PC-3 (cell line): Measurements from ENCODE around the gene ABTB2. TPM values are rescaled to one million over a fixed set of nuclear protein-coding genes. Genes with fewer than 3 reads are reported as not detected.

Source experiments
- ATAC-seq: fragments of 200-7000 bp; cut with Tn5 transposase; 2 replicates; pipeline ENCODE4 v1.9.1; 2020; ENCODE audit warnings: mild to moderate bottlenecking, moderate library complexity
- BruUV-seq: library from RNA; stranded (reverse); fragments of 400-500 nt; replicated peaks from 2 replicates; lab custom pipeline; 2021; lab: Mats Ljungman, UMichigan
- CTCF ChIA-PET: fragments of 300-600 bp; sonication (Branson Sonifier 250); formaldehyde crosslinking; loops from one replicate; lab custom pipeline; 2022; ENCODE audit warnings: antibody characterized with exemption; lab: Charles Lee
- POLR2A ChIA-PET: fragments of 300-600 bp; sonication (Branson Sonifier 250); formaldehyde crosslinking; loops from one replicate; lab custom pipeline; 2022; ENCODE audit warnings: antibody characterized with exemption; ENCODE audit not compliant: unreplicated experiment; lab: Charles Lee
- DNase-seq: peaks from one replicate; pipeline ENCODE4 v3.0.0-alpha.2; 2015
- H2AFZ ChIP-seq: fragments of 300-600 bp; sonication (generic); 2 replicates; pipeline ENCODE4 v1.6.0; 2016; ENCODE audit warnings: antibody characterized with exemption, low read length
- H3F3A ChIP-seq: fragments of 300-600 bp; sonication (generic); one replicate; pipeline ENCODE4 v1.6.0; 2017; ENCODE audit warnings: antibody characterized with exemption, low read length, control low read depth, mild to moderate bottlenecking; ENCODE audit not compliant: unreplicated experiment
- H3K27ac ChIP-seq: fragments of 300-600 bp; sonication (generic); 2 replicates; pipeline ENCODE4 v1.5.1; 2016; ENCODE audit warnings: mild to moderate bottlenecking, low read length
- H3K27me3 ChIP-seq: fragments of 300-600 bp; sonication (generic); 2 replicates; pipeline ENCODE4 v1.6.1; 2016; ENCODE audit warnings: low read length, mixed read lengths
- H3K36me3 ChIP-seq: fragments of 300-600 bp; sonication (generic); 2 replicates; pipeline ENCODE4 v1.6.1; 2016; ENCODE audit warnings: low read depth, mixed run types, low read length, mixed read lengths
- H3K4me1 ChIP-seq: fragments of 300-600 bp; sonication (generic); 2 replicates; pipeline ENCODE4 v1.5.1; 2016; ENCODE audit warnings: low read length; ENCODE audit not compliant: insufficient read depth
- H3K4me2 ChIP-seq: fragments of 300-600 bp; sonication (generic); 2 replicates; pipeline ENCODE4 v1.6.0; 2016; ENCODE audit warnings: low read length
- H3K4me3 ChIP-seq: fragments of 300-600 bp; sonication (generic); 2 replicates; pipeline ENCODE4 v1.5.1; 2016; ENCODE audit warnings: mild to moderate bottlenecking, low read length, mixed read lengths
- H3K79me2 ChIP-seq: fragments of 300-600 bp; sonication (generic); 2 replicates; pipeline ENCODE4 v1.6.1; 2017; ENCODE audit warnings: low read length, mixed read lengths
- H3K9ac ChIP-seq: fragments of 300-600 bp; sonication (generic); 2 replicates; pipeline ENCODE4 v1.6.0; 2016; ENCODE audit warnings: mild to moderate bottlenecking, low read length
- H3K9me2 ChIP-seq: fragments of 300-600 bp; sonication (generic); replicated peaks from 2 replicates; pipeline ENCODE4 v1.6.1; 2016; ENCODE audit warnings: mixed run types, low read length, mixed read lengths
- H3K9me3 ChIP-seq: fragments of 300-600 bp; sonication (generic); 2 replicates; pipeline ENCODE4 v1.6.1; 2016; ENCODE audit warnings: low read length, mixed read lengths
- H4K20me1 ChIP-seq: fragments of 300-600 bp; sonication (generic); 2 replicates; pipeline ENCODE4 v1.6.1; 2016; ENCODE audit warnings: low read length, mixed read lengths
- EZH2 ChIP-seq: fragments of 300-600 bp; sonication (generic); IDR thresholded peaks from one replicate; pipeline ENCODE4 v1.6.1; 2017; ENCODE audit warnings: antibody characterized with exemption, mild to moderate bottlenecking, low read length; ENCODE audit not compliant: unreplicated experiment
- EZH2phosphoT487 ChIP-seq: fragments of 300-600 bp; sonication (generic); IDR thresholded peaks from 2 replicates; pipeline ENCODE4 v1.6.1; 2018; ENCODE audit warnings: mild to moderate bottlenecking, antibody characterized with exemption, low read length, borderline replicate concordance
- intact Hi-C: fragments of 100-400 bp; cut with micrococcal nuclease; formaldehyde crosslinking; loops from 2 replicates; pipeline ENCODE4 v1.9.0; 2023
- total RNA-seq: library from RNA; depleted of rRNA; stranded (reverse); fragments of >200 nt; gene quantifications from 2 replicates; pipeline ENCODE4 v1.2.3, GENCODE V29; 2014
- TF ChIP-seq, protein P1 (sequence below): fragments of 300-600 bp; sonication (generic); conservative IDR thresholded peaks from 2 replicates; pipeline ENCODE4 v1.5.1; 2017; ENCODE audit warnings: antibody characterized with exemption, low read depth, mild to moderate bottlenecking, low read length

ABTB2 gene
- total RNA-seq, 1 experiment from 2014 or later: 5.2 TPM

DNA sequence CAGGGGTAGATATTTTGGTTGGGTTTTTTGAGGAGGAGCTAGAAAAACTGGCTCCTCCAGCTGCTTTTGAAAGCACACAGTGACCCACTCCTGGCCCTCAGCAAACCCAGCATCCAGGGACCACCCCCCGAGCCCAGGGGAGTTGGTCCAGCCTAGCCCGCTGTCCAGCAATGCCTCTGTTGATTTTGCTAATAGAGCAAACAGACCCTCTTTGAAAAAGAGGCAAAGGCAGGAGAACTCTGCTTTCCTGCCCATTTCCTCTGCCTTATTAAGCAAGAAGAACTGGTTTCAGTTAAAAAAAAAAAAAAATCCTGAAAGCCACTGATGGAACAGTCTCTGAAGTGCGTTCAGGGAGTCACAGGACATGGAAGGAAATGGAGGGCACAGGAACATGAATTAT lies 25.3 kb downstream of the ABTB2 start:
- no peak for ATAC-seq
- BruUV-seq: no TSS peak
- H3K9ac ChIP-seq: no peak overlapping the region
- TF ChIP-seq EZH2 (no peak), EZH2phosphoT487 (no peak)
- TF ChIP-seq, protein P1, sequence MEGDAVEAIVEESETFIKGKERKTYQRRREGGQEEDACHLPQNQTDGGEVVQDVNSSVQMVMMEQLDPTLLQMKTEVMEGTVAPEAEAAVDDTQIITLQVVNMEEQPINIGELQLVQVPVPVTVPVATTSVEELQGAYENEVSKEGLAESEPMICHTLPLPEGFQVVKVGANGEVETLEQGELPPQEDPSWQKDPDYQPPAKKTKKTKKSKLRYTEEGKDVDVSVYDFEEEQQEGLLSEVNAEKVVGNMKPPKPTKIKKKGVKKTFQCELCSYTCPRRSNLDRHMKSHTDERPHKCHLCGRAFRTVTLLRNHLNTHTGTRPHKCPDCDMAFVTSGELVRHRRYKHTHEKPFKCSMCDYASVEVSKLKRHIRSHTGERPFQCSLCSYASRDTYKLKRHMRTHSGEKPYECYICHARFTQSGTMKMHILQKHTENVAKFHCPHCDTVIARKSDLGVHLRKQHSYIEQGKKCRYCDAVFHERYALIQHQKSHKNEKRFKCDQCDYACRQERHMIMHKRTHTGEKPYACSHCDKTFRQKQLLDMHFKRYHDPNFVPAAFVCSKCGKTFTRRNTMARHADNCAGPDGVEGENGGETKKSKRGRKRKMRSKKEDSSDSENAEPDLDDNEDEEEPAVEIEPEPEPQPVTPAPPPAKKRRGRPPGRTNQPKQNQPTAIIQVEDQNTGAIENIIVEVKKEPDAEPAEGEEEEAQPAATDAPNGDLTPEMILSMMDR: no peak
- peak; percentile 48 for DNase-seq
- peaks cover 10% of the 10 kb centered on the region for H3F3A ChIP-seq
- peak overlapping the region; percentile 80 for H3K27ac ChIP-seq
- peak overlapping the region; percentile 10; the same call in 1 of the 2 replicates for H3K4me3 ChIP-seq
- H3K27me3 ChIP-seq: no peaks in the 10 kb centered on the region
- H3K79me2 ChIP-seq: peaks cover 45% of the 10 kb centered on the region
- H3K4me2 ChIP-seq: peak overlapping the region; percentile 72
- peaks cover 50% of the 10 kb centered on the region for H3K4me1 ChIP-seq
- 0 out of 2 replicates have a peak, but pooled peaks cover 4% of the 10 kb centered on the region for H3K9me2 ChIP-seq
- intact Hi-C loops: loop anchor here (5.0 kb wide), 1 partner anchor 70 kb away; no protein-coding TSS in a partner anchor
- no peaks in the 10 kb centered on the region for H3K36me3 ChIP-seq
- no peak overlapping the region for H2AFZ ChIP-seq
- POLR2A ChIA-PET: no interaction called here
- CTCF ChIA-PET: no interaction called here
- H4K20me1 ChIP-seq: peaks cover 17% of the 10 kb centered on the region
- H3K9me3 ChIP-seq: no peaks in the 10 kb centered on the region

DNA sequence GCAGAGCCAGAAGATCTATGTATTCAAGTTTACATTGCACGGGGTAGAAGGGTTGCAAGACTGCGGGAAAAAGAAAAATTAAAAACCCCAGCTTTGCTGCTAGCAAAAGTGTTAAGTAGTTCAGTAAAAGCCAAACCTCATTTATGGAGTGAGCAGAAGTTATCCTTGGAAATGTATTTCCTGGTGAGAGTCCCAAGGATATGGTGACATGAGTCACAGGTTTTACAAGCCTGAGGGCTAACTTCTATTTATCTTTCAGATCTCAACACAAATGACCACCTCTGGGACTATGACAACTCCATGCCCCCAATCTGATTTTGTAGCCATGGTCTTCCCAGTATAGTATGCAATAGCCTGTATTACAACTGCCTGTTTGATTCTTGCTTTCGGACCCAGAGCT lies 26.1 kb downstream of the ABTB2 start:
- Histone ChIP-seq H3K27ac (peak overlapping the region; percentile 80), H4K20me1 (peaks cover 17% of the 10 kb centered on the region), H3K9me3 (no peaks in the 10 kb centered on the region), H2AFZ (no peak overlapping the region), H3K4me3 (peak overlapping the region; percentile 10; the same call in 1 of the 2 replicates), H3K79me2 (peaks cover 39% of the 10 kb centered on the region), H3K9ac (peak overlapping the region; percentile 19; the same call in 1 of the 2 replicates), H3K9me2 (0 out of 2 replicates have a peak, but pooled peaks cover 4% of the 10 kb centered on the region), H3F3A (peaks cover 10% of the 10 kb centered on the region), H3K4me2 (peak overlapping the region; percentile 72), H3K4me1 (peaks cover 50% of the 10 kb centered on the region), H3K36me3 (no peaks in the 10 kb centered on the region), H3K27me3 (no peaks in the 10 kb centered on the region)
- peak; percentile 74 for ATAC-seq
- intact Hi-C loops: loop anchor here (1.0 to 5.0 kb wide), 2 partner anchors 27 to 69 kb away; partner anchors contain the start of gene ABTB2
- TF ChIP-seq, protein P1: no peak
- no peak for TF ChIP-seq EZH2phosphoT487
- no peak for TF ChIP-seq EZH2
- BruUV-seq: no TSS peak
- peak; percentile 83 for DNase-seq
- ChIA-PET CTCF (no interaction called here), POLR2A (no interaction called here)

DNA sequence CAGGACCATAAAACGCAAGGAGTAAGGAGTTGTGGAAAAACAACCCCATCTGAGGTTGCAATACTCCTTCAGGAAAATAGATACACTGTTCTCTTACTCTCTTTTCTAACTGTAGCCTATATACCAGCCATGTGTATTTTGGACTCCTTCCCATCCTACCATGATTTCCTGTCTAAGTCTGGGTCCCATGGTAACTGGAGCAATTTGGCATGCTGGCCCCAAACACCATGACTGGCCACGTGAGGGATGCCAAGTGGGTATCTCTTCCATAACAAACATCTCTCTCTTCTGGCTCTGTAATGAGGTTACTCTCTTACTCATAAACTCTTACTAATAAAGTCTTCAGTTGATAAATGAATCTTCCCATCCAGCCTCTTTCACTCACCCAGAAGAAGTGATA lies 26.5 kb downstream of the ABTB2 start:
- Histone ChIP-seq H3F3A (peaks cover 10% of the 10 kb centered on the region), H2AFZ (no peak overlapping the region), H3K4me2 (peak overlapping the region; percentile 72), H3K9me3 (no peaks in the 10 kb centered on the region), H3K36me3 (no peaks in the 10 kb centered on the region), H3K4me3 (peak overlapping the region; percentile 26; the same call in 1 of the 2 replicates), H3K9ac (peak overlapping the region; percentile 19; the same call in 1 of the 2 replicates), H3K27ac (peak overlapping the region; percentile 80), H3K4me1 (peaks cover 50% of the 10 kb centered on the region), H4K20me1 (peaks cover 17% of the 10 kb centered on the region), H3K79me2 (peaks cover 35% of the 10 kb centered on the region), H3K27me3 (no peaks in the 10 kb centered on the region), H3K9me2 (0 out of 2 replicates have a peak, but pooled peaks cover 4% of the 10 kb centered on the region)
- BruUV-seq: no TSS peak
- DNase-seq: peak; percentile 86
- ChIA-PET POLR2A (no interaction called here), CTCF (no interaction called here)
- TF ChIP-seq EZH2: no peak
- TF ChIP-seq EZH2phosphoT487: no peak
- TF ChIP-seq, protein P1: no peak
- peak; percentile 82 for ATAC-seq
- intact Hi-C loops: loop anchor here (1.0 to 5.0 kb wide), 2 partner anchors 27 to 69 kb away; partner anchors contain the start of gene ABTB2
